Adipocyte (in vitro differentiated cells): Measurements from ENCODE around the gene ZKSCAN3.

Experiments used
- DNase-seq: peaks from one replicate; pipeline ENCODE4 v3.0.0-alpha.2; 2015; ENCODE audit warnings: low read depth
- H3K27me3 ChIP-seq: replicated peaks from 2 replicates; pipeline ENCODE4 v1.7.0; 2013; ENCODE audit warnings: mild to moderate bottlenecking, low read length, moderate library complexity; ENCODE audit not compliant: control insufficient read depth, insufficient read depth
- H3K36me3 ChIP-seq: 2 replicates; pipeline ENCODE4 v1.7.0; 2013; ENCODE audit warnings: low read length, mild to moderate bottlenecking, moderate library complexity; ENCODE audit not compliant: control insufficient read depth, insufficient read depth, severe bottlenecking
- H3K4me1 ChIP-seq: 2 replicates; pipeline ENCODE4 v1.7.0; 2013; ENCODE audit warnings: mild to moderate bottlenecking, low read length, moderate library complexity; ENCODE audit not compliant: control insufficient read depth, insufficient read depth
- H3K4me3 ChIP-seq: 2 replicates; pipeline ENCODE4 v1.7.0; 2013; ENCODE audit warnings: mild to moderate bottlenecking, low read length, moderate library complexity
- H3K9ac ChIP-seq: 2 replicates; pipeline ENCODE4 v1.7.0; 2013; ENCODE audit warnings: mild to moderate bottlenecking, low read length, moderate library complexity
- H3K9me3 ChIP-seq: 2 replicates; pipeline ENCODE4 v1.7.0; 2013; ENCODE audit warnings: mild to moderate bottlenecking, low read length, moderate library complexity; ENCODE audit not compliant: control insufficient read depth

Gene ZKSCAN3

DNA sequence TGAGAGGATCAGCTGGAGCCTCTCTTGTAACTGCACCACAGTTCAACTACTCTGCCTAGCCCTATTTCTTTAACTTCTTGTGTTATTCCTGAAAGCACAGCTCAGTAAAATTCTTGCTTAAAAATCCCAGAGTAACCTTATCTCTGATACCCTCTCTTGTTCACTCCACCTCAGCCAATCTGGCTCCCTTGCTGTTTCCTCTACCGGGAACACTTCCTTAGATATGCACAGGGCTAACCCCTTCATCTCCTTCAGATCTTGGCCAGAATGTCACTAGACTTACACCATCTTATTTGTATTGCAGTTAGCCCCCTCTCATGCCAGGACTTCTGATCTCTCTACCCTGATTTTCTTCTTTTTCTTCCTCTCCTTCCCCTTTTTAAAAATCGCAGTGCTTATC is 2.6 kb upstream of the ZKSCAN3 start:
- H3K36me3 ChIP-seq, result no peaks in the 10 kb centered on the region
- H3K27me3 ChIP-seq, result peaks cover 23% of the 10 kb centered on the region
- no peaks in the 10 kb centered on the region for H3K9me3 ChIP-seq
- no peak overlapping the region for H3K9ac ChIP-seq
- no peak for DNase-seq
- no peak overlapping the region for H3K4me3 ChIP-seq
- peaks cover 9% of the 10 kb centered on the region for H3K4me1 ChIP-seq

GRCh38 chr6:28349344-28349891 is 329 bp upstream of the ZKSCAN3 start:
- no peak for DNase-seq
- Histone ChIP-seq H3K27me3 (peaks cover 20% of the 10 kb centered on the region), H3K9me3 (no peaks in the 10 kb centered on the region), H3K36me3 (no peaks in the 10 kb centered on the region), H3K4me3 (peak overlapping the region; percentile 97), H3K4me1 (peaks cover 9% of the 10 kb centered on the region), H3K9ac (peak overlapping the region; percentile 94)

GRCh38 chr6:28351087-28351486 is 1.3 kb downstream of the ZKSCAN3 start:
- H3K27me3 ChIP-seq, result peaks cover 8% of the 10 kb centered on the region
- DNase-seq, result peak; percentile 8
- H3K9ac ChIP-seq, result no peak overlapping the region
- H3K9me3 ChIP-seq, result no peaks in the 10 kb centered on the region
- peaks cover 14% of the 10 kb centered on the region for H3K4me1 ChIP-seq
- H3K36me3 ChIP-seq, result no peaks in the 10 kb centered on the region
- H3K4me3 ChIP-seq, result peak overlapping the region; percentile 97

- H3K27me3 ChIP-seq, result peaks cover 7% of the 10 kb centered on the region
- peaks cover 14% of the 10 kb centered on the region for H3K4me1 ChIP-seq
- no peaks in the 10 kb centered on the region for H3K36me3 ChIP-seq
- H3K9me3 ChIP-seq, result no peaks in the 10 kb centered on the region
- no peak overlapping the region for H3K9ac ChIP-seq
- H3K4me3 ChIP-seq, result peak overlapping the region; percentile 97
- no peak for DNase-seq
Measured at GRCh38 chr6:28351493-28351925, 1.8 kb downstream of the ZKSCAN3 start.

DNA sequence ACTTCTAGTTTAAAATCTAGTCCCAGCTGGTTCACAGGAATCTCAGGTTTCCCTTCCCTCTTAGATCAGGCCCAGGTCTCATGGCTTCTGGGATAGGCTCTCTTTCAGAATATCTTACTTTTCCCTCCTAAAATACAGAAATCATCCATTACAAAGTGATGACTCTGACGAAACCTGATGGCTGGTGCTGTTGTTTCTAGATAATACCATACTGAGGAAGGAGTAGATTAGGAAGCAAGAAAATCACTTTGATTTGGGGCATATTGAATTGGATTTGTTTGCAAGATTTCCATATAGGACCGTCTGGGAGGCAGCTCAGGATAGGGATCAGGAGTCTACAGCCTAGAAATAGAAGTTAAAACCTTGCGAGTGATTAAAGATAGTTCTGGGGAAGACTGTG is 3.6 kb downstream of the ZKSCAN3 start:
- H3K9me3 ChIP-seq, result no peaks in the 10 kb centered on the region
- no peaks in the 10 kb centered on the region for H3K36me3 ChIP-seq
- H3K4me3 ChIP-seq, result no peak overlapping the region
- peaks cover 14% of the 10 kb centered on the region for H3K4me1 ChIP-seq
- no peak for DNase-seq
- no peaks in the 10 kb centered on the region for H3K27me3 ChIP-seq
- H3K9ac ChIP-seq, result no peak overlapping the region

DNA sequence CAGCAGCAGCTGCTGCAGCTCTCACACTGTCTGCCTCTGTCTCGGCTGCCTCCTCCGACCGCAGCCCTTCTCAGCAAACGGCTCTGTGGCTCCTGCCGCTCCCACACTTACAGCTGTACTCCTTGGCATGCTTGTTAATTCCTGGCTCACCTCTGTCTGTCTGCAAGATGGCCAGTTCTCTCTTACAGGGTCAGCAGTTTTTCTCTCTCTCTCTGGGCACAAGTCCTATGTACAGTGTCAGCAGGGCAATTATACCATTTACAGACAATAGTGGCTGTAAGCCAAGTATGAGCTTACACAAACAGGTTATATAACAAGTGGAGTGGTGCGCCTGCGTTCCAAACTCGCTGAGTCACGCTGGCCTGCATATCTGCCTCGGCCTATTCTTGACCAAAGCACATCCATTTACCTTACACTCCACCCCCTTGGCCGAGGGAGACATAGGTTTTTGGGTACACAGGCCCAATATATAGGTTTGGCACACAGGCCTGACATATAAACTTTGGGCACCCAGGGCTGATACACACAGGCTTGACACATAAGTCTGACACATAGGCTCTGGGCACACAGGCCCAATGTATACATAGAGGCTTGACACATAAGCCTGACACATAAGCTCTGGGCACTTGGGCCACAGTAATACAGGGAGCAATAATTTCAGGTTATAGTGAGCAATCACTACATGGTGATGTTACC is 4.4 kb downstream of the ZKSCAN3 start:
- H3K4me1 ChIP-seq, result peaks cover 14% of the 10 kb centered on the region
- no peaks in the 10 kb centered on the region for H3K36me3 ChIP-seq
- H3K9ac ChIP-seq, result no peak overlapping the region
- no peaks in the 10 kb centered on the region for H3K9me3 ChIP-seq
- DNase-seq, result no peak
- no peak overlapping the region for H3K4me3 ChIP-seq
- no peaks in the 10 kb centered on the region for H3K27me3 ChIP-seq

GRCh38 chr6:28354688-28355554 is 5.2 kb downstream of the ZKSCAN3 start:
- peaks cover 14% of the 10 kb centered on the region for H3K4me1 ChIP-seq
- no peaks in the 10 kb centered on the region for H3K9me3 ChIP-seq
- no peaks in the 10 kb centered on the region for H3K27me3 ChIP-seq
- peaks cover 4% of the 10 kb centered on the region for H3K36me3 ChIP-seq
- peak overlapping the region; percentile 84 for H3K4me3 ChIP-seq
- H3K9ac ChIP-seq, result peak overlapping the region; percentile 77
- DNase-seq, result no peak

GRCh38 chr6:28355743-28356665 is 6.3 kb downstream of the ZKSCAN3 start:
- Histone ChIP-seq H3K9me3 (no peaks in the 10 kb centered on the region), H3K4me3 (peak overlapping the region; percentile 84), H3K27me3 (no peaks in the 10 kb centered on the region), H3K36me3 (peaks cover 4% of the 10 kb centered on the region), H3K9ac (peak overlapping the region; percentile 77), H3K4me1 (peaks cover 7% of the 10 kb centered on the region)
- peak; percentile 95 for DNase-seq

DNA sequence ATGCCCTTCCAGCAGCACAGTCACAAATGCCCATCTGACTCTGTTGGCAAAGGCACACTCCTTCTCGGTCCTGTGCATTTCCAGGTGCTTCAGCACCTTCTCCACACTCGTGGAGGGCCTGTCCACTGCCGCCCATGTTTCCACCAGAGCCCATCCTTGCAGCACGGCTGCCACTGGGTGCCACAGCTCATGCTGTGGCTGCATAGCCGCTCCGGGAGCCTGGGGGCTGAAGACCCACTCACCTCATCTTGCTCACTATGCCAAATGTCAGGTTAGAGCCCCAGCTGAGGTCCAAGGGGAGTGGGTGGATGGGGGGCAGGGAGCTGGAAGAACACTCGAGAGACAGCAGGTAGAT is 6.9 kb downstream of the ZKSCAN3 start:
- Histone ChIP-seq H3K27me3 (no peaks in the 10 kb centered on the region), H3K4me1 (peaks cover 6% of the 10 kb centered on the region), H3K9me3 (no peaks in the 10 kb centered on the region), H3K9ac (peak overlapping the region; percentile 77), H3K36me3 (peaks cover 4% of the 10 kb centered on the region), H3K4me3 (no peak overlapping the region)
- no peak for DNase-seq

DNA sequence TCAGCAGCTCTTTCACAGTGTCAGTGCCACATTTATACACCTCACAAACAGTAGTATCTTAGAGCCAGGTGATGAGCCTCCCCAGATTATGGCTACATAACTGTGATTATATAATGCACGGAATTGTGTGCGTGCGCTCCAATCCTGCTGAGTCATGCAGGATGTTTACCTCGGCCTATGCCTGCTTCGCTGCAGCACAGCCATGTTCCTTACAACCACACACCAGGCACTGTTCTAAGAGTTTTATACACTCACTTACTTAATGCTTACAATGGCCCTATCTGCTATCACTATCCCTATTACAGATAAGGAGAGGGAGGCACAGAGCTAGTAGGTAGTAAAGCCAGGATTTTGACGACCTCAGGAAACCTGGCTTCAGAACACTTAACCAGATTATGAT is 7.3 kb downstream of the ZKSCAN3 start:
- Histone ChIP-seq H3K4me1 (peaks cover 6% of the 10 kb centered on the region), H3K27me3 (no peaks in the 10 kb centered on the region), H3K9me3 (no peaks in the 10 kb centered on the region), H3K4me3 (no peak overlapping the region), H3K36me3 (peaks cover 4% of the 10 kb centered on the region), H3K9ac (peak overlapping the region; percentile 0)
- DNase-seq, result no peak
